K562 (cell line): ENCODE measurements around the gene CLASP2. TPM values are rescaled to one million over a fixed set of nuclear protein-coding genes. Genes with fewer than 3 reads are reported as not detected.

ENCODE experiments used
- CAMTA2 ChIP-seq: fragments of 250-450 bp; sonication (Bioruptor Pico); conservative IDR thresholded peaks from 2 replicates; pipeline ENCODE4 v1.5.1; 2022
- FOS ChIP-seq: IDR thresholded peaks from 3 replicates; pipeline ENCODE4 v1.6.1; 2011; ENCODE audit not compliant: insufficient read length; ENCODE audit errors: extremely low read depth
- KAT7 ChIP-seq: sonication (generic); formaldehyde crosslinking; IDR thresholded peaks from 2 replicates; pipeline ENCODE4 v1.8.0; 2022; ENCODE audit warnings: missing genetic modification reagents, mild to moderate bottlenecking, borderline replicate concordance
- KLF1 ChIP-seq: fragments of 450-650 bp; IDR thresholded peaks from 2 replicates; pipeline ENCODE4 v1.6.1; 2016; ENCODE audit warnings: missing genetic modification characterization, missing compliant biosample characterization
- MEIS2 ChIP-seq: fragments of 450-650 bp; IDR thresholded peaks from 2 replicates; pipeline ENCODE4 v1.6.1; 2014; ENCODE audit warnings: mild to moderate bottlenecking; ENCODE audit not compliant: partially characterized antibody
- RFX1 ChIP-seq: fragments of 450-650 bp; IDR thresholded peaks from 2 replicates; pipeline ENCODE4 v1.6.1; 2016; ENCODE audit warnings: mild to moderate bottlenecking, moderate library complexity
- SMARCC2 ChIP-seq: fragments of 450-650 bp; IDR thresholded peaks from 2 replicates; pipeline ENCODE4 v1.6.1; 2017; ENCODE audit warnings: antibody characterized with exemption, moderate library complexity, mild to moderate bottlenecking, low read depth
- TFAM ChIP-seq: fragments of 250-450 bp; sonication (Bioruptor Pico); conservative IDR thresholded peaks from 2 replicates; pipeline ENCODE4 v1.5.0; 2021; ENCODE audit warnings: mild to moderate bottlenecking, moderate library complexity
- ZNF274 ChIP-seq: IDR thresholded peaks from 2 replicates; pipeline ENCODE4 v1.6.1; 2011; ENCODE audit warnings: low read depth, mild to moderate bottlenecking, low read length, moderate library complexity, borderline replicate concordance
- ZNF76 ChIP-seq: fragments of 250-450 bp; sonication (Bioruptor Pico); IDR thresholded peaks from 2 replicates; pipeline ENCODE4 v1.4.0; 2020; ENCODE audit warnings: mild to moderate bottlenecking, moderate library complexity, borderline replicate concordance
- polyA plus RNA-seq, 8 experiments: library from polyadenylated mRNA; depleted of rRNA in 4 of 8; stranded (reverse) in 5 of 8; unstranded in 3 of 8; fragments of >200 nt; fragmentation: Nextera tagmentation in 2 of 8; fragmentation: Illumina TruSeq in 1 of 8; extraction: Ambion mirVana in 2 of 8; extraction: Trizol in 1 of 8; gene quantifications; 2 replicates each; pipeline versions ENCODE4 v1.2.1 to v1.2.3, GENCODE V29; 2011 to 2014; ENCODE audit warnings: inconsistent platforms in 1 of 8, missing spikeins in 1 of 8
- total RNA-seq, 7 experiments: library from RNA; depleted of rRNA in 6 of 7; stranded (reverse); fragments of >200 nt in 6 of 7; fragmentation: Illumina TruSeq in 2 of 7; extraction: Trizol in 2 of 7; gene quantifications; 2 replicates each; pipeline versions ENCODE4 v1.2.1 to v1.2.3, GENCODE V29; 2011 to 2021; ENCODE audit warnings: low replicate concordance in 1 of 7
- TF ChIP-seq, protein P1 (sequence below): fragments of 200-800 bp; sonication (Bioruptor generic); IDR thresholded peaks from 2 replicates; pipeline ENCODE4 v1.6.1; 2016; ENCODE audit warnings: missing genetic modification characterization, missing compliant biosample characterization
- TF ChIP-seq, protein P2 (sequence below): fragments of 450-650 bp; IDR thresholded peaks from 2 replicates; pipeline ENCODE4 v1.6.1; 2016; ENCODE audit warnings: missing biosample characterization, missing genetic modification characterization
- TF ChIP-seq, protein P3 (sequence below): fragments of 250-450 bp; sonication (Bioruptor Pico); IDR thresholded peaks from 2 replicates; pipeline ENCODE4 v1.4.0; 2020
- TF ChIP-seq, protein P4 (sequence below): sonication (generic); formaldehyde crosslinking; IDR thresholded peaks from 2 replicates; pipeline ENCODE4 v1.4.0; 2020; ENCODE audit warnings: mild to moderate bottlenecking, missing genetic modification reagents
- TF ChIP-seq, protein P5 (sequence below): fragments of 250-450 bp; sonication (Bioruptor Pico); IDR thresholded peaks from 2 replicates; pipeline ENCODE4 v1.8.0; 2022; ENCODE audit warnings: inconsistent platforms, mild to moderate bottlenecking, moderate library complexity, borderline replicate concordance
- TF ChIP-seq, protein P6 (sequence below): IDR thresholded peaks from 2 replicates; pipeline ENCODE4 v1.6.1; 2014; ENCODE audit warnings: antibody characterized with exemption

Gene CLASP2
- total and polyA plus RNA-seq, 9 of the 15 experiments (the other 6 are each of a cell fraction or from before 2014, with no cell fraction given), result 13.5 to 107 (median 71.8) TPM

DNA sequence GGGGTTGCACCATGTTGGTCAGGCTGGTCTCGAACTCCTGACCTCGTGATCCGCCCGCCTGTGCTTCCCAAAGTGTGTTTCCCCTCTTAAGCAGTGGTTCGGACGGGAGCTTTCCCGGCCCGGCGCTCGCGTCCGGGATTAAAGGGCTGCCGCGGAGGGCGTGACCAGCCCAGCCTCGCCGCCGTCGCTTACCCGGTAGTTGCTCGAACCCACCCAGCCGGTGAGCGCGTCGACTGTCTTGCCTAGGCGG, 513 bp downstream of the CLASP2 start (continued):
- TF ChIP-seq, protein P1, sequence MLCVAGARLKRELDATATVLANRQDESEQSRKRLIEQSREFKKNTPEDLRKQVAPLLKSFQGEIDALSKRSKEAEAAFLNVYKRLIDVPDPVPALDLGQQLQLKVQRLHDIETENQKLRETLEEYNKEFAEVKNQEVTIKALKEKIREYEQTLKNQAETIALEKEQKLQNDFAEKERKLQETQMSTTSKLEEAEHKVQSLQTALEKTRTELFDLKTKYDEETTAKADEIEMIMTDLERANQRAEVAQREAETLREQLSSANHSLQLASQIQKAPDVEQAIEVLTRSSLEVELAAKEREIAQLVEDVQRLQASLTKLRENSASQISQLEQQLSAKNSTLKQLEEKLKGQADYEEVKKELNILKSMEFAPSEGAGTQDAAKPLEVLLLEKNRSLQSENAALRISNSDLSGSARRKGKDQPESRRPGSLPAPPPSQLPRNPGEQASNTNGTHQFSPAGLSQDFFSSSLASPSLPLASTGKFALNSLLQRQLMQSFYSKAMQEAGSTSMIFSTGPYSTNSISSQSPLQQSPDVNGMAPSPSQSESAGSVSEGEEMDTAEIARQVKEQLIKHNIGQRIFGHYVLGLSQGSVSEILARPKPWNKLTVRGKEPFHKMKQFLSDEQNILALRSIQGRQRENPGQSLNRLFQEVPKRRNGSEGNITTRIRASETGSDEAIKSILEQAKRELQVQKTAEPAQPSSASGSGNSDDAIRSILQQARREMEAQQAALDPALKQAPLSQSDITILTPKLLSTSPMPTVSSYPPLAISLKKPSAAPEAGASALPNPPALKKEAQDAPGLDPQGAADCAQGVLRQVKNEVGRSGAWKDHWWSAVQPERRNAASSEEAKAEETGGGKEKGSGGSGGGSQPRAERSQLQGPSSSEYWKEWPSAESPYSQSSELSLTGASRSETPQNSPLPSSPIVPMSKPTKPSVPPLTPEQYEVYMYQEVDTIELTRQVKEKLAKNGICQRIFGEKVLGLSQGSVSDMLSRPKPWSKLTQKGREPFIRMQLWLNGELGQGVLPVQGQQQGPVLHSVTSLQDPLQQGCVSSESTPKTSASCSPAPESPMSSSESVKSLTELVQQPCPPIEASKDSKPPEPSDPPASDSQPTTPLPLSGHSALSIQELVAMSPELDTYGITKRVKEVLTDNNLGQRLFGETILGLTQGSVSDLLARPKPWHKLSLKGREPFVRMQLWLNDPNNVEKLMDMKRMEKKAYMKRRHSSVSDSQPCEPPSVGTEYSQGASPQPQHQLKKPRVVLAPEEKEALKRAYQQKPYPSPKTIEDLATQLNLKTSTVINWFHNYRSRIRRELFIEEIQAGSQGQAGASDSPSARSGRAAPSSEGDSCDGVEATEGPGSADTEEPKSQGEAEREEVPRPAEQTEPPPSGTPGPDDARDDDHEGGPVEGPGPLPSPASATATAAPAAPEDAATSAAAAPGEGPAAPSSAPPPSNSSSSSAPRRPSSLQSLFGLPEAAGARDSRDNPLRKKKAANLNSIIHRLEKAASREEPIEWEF (CRISPR knock-in tag), result no peak
- TF ChIP-seq, protein P2, sequence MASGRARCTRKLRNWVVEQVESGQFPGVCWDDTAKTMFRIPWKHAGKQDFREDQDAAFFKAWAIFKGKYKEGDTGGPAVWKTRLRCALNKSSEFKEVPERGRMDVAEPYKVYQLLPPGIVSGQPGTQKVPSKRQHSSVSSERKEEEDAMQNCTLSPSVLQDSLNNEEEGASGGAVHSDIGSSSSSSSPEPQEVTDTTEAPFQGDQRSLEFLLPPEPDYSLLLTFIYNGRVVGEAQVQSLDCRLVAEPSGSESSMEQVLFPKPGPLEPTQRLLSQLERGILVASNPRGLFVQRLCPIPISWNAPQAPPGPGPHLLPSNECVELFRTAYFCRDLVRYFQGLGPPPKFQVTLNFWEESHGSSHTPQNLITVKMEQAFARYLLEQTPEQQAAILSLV, result no peak
- TF ChIP-seq FOS, result no peak
- TF ChIP-seq, protein P3, sequence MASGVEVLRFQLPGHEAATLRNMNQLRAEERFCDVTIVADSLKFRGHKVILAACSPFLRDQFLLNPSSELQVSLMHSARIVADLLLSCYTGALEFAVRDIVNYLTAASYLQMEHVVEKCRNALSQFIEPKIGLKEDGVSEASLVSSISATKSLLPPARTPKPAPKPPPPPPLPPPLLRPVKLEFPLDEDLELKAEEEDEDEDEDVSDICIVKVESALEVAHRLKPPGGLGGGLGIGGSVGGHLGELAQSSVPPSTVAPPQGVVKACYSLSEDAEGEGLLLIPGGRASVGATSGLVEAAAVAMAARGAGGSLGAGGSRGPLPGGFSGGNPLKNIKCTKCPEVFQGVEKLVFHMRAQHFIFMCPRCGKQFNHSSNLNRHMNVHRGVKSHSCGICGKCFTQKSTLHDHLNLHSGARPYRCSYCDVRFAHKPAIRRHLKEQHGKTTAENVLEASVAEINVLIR, result no peak
- TF ChIP-seq, protein P4, sequence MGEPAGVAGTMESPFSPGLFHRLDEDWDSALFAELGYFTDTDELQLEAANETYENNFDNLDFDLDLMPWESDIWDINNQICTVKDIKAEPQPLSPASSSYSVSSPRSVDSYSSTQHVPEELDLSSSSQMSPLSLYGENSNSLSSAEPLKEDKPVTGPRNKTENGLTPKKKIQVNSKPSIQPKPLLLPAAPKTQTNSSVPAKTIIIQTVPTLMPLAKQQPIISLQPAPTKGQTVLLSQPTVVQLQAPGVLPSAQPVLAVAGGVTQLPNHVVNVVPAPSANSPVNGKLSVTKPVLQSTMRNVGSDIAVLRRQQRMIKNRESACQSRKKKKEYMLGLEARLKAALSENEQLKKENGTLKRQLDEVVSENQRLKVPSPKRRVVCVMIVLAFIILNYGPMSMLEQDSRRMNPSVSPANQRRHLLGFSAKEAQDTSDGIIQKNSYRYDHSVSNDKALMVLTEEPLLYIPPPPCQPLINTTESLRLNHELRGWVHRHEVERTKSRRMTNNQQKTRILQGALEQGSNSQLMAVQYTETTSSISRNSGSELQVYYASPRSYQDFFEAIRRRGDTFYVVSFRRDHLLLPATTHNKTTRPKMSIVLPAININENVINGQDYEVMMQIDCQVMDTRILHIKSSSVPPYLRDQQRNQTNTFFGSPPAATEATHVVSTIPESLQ (CRISPR knock-in tag), result peak; percentile 57; the same call in 1 of the 2 replicates
- TF ChIP-seq ZNF76 (CRISPR knock-in tag), result no peak
- TF ChIP-seq CAMTA2 (CRISPR knock-in tag), result no peak
- TF ChIP-seq, protein P5, sequence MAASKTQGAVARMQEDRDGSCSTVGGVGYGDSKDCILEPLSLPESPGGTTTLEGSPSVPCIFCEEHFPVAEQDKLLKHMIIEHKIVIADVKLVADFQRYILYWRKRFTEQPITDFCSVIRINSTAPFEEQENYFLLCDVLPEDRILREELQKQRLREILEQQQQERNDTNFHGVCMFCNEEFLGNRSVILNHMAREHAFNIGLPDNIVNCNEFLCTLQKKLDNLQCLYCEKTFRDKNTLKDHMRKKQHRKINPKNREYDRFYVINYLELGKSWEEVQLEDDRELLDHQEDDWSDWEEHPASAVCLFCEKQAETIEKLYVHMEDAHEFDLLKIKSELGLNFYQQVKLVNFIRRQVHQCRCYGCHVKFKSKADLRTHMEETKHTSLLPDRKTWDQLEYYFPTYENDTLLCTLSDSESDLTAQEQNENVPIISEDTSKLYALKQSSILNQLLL (CRISPR knock-in tag), result no peak
- TF ChIP-seq KLF1 (tag), result no peak
- TF ChIP-seq KAT7 (CRISPR knock-in tag), result peak; percentile 95; the same call in 1 of the 2 replicates
- TF ChIP-seq SMARCC2, result 0 out of 2 replicates have a peak, but pooled peaks have one; percentile 9
- TF ChIP-seq TFAM, result no peak
- TF ChIP-seq ZNF274, result no peak
- no peak for TF ChIP-seq RFX1
- TF ChIP-seq MEIS2, result no peak
- TF ChIP-seq, protein P6, sequence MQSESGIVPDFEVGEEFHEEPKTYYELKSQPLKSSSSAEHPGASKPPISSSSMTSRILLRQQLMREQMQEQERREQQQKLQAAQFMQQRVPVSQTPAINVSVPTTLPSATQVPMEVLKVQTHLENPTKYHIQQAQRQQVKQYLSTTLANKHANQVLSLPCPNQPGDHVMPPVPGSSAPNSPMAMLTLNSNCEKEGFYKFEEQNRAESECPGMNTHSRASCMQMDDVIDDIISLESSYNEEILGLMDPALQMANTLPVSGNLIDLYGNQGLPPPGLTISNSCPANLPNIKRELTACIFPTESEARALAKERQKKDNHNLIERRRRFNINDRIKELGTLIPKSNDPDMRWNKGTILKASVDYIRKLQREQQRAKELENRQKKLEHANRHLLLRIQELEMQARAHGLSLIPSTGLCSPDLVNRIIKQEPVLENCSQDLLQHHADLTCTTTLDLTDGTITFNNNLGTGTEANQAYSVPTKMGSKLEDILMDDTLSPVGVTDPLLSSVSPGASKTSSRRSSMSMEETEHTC, result no peak
